AG04450 (cell line): ENCODE results near the gene UPF3B. TPM values are rescaled to one million over a fixed set of nuclear protein-coding genes. Genes with fewer than 3 reads are reported as not detected.
A peak's percentile ranks its signal among the peaks of the same experiment; 100 is the strongest.
"Not testable (repeated sequence)": the region's sequence is repeated elsewhere in the genome, so short reads cannot be mapped to it uniquely, and the experiment has no call there.

Experiments
- CTCF ChIA-PET: fragments of 300-600, 350-600 bp; formaldehyde crosslinking; extraction: SDS; loops from one replicate; lab custom pipeline; 2022; ENCODE audit warnings: antibody characterized with exemption, inconsistent platforms; lab: Charles Lee
- POLR2A ChIA-PET: fragments of 350-600 bp; formaldehyde crosslinking; extraction: SDS; loops from one replicate; lab custom pipeline; 2021; ENCODE audit warnings: antibody characterized with exemption, inconsistent platforms; lab: Yijun Ruan, JAX
- DNase-seq: peaks from one replicate; pipeline ENCODE4 v3.0.0-alpha.2; 2011; ENCODE audit warnings: low read depth, low spot score
- H3K27ac ChIP-seq: one replicate; pipeline ENCODE4 v1.5.1; 2012; ENCODE audit warnings: low read depth, low read length, control low read depth
- H3K27me3 ChIP-seq: one replicate; pipeline ENCODE4 v1.6.0; 2012; ENCODE audit warnings: low read length; ENCODE audit not compliant: control insufficient read depth, insufficient read depth
- H3K4me3 ChIP-seq: 2 replicates; pipeline ENCODE4 v1.5.1; 2011; ENCODE audit warnings: mild to moderate bottlenecking, low read depth, low read length, control low read depth
- H3K9me3 ChIP-seq: 2 replicates; pipeline ENCODE4 v1.5.1; 2012; ENCODE audit warnings: low read length; ENCODE audit not compliant: control insufficient read depth, insufficient read depth
- polyA plus RNA-seq: library from polyadenylated mRNA; depleted of rRNA; stranded (reverse); fragments of >200 nt; gene quantifications from 2 replicates; pipeline ENCODE4 v1.2.3, GENCODE V29; 2011
- TF ChIP-seq, protein P1 (sequence below): IDR thresholded peaks from 2 replicates; pipeline ENCODE4 v1.5.1; 2011; ENCODE audit warnings: low read depth, low read length, control low read depth, inconsistent platforms

UPF3B gene
- polyA plus RNA-seq, 1 experiment, result 12.4 TPM

DNA sequence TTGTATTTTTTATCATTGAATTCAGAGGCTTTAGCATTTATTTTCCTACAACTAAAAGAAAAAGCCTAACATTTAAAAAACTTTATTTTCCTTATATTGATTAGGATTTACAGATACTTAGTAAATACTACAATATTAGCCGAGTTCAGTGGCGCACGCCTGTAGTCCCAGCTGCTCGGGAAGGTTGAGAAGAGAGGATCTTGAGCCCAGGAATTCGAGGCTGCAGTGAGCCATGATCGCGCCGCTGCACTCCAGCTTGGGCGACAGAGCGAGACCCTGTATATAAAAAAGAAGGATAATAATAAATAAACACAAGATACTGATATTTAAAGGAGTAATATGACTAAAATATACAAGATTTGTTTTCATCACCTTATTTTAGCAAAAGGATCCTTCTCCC lies 681 bp upstream of the UPF3B start:
- CTCF ChIA-PET, result interaction anchor here (0.6 to 1.0 kb wide), 4 partner anchors 11 to 244 kb away, joined by 3 to 5 read pairs (median 4); partner anchors contain the start of gene RPL39
- H3K4me3 ChIP-seq, result peak overlapping the region; percentile 43
- H3K27ac ChIP-seq, result no peak overlapping the region
- H3K27me3 ChIP-seq, result no peaks in the 10 kb centered on the region
- DNase-seq, result no peak
- TF ChIP-seq, protein P1, sequence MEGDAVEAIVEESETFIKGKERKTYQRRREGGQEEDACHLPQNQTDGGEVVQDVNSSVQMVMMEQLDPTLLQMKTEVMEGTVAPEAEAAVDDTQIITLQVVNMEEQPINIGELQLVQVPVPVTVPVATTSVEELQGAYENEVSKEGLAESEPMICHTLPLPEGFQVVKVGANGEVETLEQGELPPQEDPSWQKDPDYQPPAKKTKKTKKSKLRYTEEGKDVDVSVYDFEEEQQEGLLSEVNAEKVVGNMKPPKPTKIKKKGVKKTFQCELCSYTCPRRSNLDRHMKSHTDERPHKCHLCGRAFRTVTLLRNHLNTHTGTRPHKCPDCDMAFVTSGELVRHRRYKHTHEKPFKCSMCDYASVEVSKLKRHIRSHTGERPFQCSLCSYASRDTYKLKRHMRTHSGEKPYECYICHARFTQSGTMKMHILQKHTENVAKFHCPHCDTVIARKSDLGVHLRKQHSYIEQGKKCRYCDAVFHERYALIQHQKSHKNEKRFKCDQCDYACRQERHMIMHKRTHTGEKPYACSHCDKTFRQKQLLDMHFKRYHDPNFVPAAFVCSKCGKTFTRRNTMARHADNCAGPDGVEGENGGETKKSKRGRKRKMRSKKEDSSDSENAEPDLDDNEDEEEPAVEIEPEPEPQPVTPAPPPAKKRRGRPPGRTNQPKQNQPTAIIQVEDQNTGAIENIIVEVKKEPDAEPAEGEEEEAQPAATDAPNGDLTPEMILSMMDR, result no peak
- POLR2A ChIA-PET, result interaction anchor here (0.9 to 1.9 kb wide), 5 partner anchors 17 to 279 kb away, joined by 3 to 28 read pairs (median 7); partner anchors contain the start of genes NDUFA1, RNF113A, RPL39 and UBE2A
- no peaks in the 10 kb centered on the region for H3K9me3 ChIP-seq

DNA sequence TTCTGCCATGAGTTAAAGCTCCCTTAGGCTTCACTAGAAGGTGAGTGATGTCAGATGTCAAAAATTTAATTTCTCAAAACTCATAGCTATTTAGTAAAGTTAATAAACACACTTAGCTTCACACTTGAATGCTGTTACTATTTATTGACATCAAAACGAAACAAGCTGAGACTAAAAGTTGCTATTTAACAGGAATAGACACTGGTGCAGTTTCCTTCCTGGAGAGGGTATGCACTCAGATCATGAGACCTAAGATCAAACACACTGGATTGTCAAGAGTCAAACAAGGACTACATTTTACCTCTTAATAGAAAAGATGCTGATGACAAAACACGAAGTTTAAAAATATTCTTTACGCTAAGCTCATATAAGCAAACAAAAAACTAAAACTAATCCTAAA lies 18.9 kb downstream of the UPF3B start:
- ChIA-PET CTCF (no interaction called here), POLR2A (interaction anchor here (0.6 kb wide), 1 partner anchor 228 kb away, joined by 4 read pairs; no protein-coding TSS in a partner anchor)
- no peak overlapping the region for H3K27ac ChIP-seq
- DNase-seq, result no peak
- no peaks in the 10 kb centered on the region for H3K9me3 ChIP-seq
- TF ChIP-seq, protein P1, result no peak
- no peaks in the 10 kb centered on the region for H3K27me3 ChIP-seq
- H3K4me3 ChIP-seq, result no peak overlapping the region

DNA sequence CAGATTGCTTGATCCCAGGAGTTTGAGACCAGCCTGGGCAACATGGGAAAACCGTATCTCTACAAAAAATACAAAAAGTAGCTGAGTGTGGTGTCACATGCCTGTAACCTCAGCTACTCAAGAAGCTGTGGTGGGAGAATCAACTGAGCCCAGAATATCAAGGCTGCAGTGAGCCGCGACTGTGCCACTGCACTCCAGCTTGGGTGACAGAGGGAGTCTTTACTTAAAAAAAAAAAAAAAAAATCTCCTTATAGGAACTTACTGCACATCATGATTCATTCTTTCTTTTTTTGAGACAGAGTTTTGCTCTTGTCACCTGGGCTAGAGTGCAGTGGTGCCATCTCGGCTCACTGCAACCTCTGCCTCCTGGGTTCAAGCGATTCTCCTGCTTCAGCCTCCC lies 24.3 kb downstream of the UPF3B start:
- H3K9me3 ChIP-seq, result no peaks in the 10 kb centered on the region
- H3K27me3 ChIP-seq, result no peaks in the 10 kb centered on the region
- CTCF ChIA-PET, result interaction anchor here (0.6 to 0.7 kb wide), 3 partner anchors 32 to 597 kb away, joined by 3 read pairs; no protein-coding TSS in a partner anchor
- no peak for DNase-seq
- H3K4me3 ChIP-seq, result no peak overlapping the region
- no peak overlapping the region for H3K27ac ChIP-seq
- POLR2A ChIA-PET, result no interaction called here
- TF ChIP-seq, protein P1, result no peak

- ChIA-PET POLR2A (no interaction called here), CTCF (no interaction called here)
- Histone ChIP-seq H3K9me3 (no peaks in the 10 kb centered on the region), H3K4me3 (no peak overlapping the region), H3K27ac (no peak overlapping the region), H3K27me3 (no peaks in the 10 kb centered on the region)
- DNase-seq, result no peak
- TF ChIP-seq, protein P1, result no peak
Observed at GRCh38 chrX:119826399-119826959, 26.3 kb downstream of the UPF3B start.

DNA sequence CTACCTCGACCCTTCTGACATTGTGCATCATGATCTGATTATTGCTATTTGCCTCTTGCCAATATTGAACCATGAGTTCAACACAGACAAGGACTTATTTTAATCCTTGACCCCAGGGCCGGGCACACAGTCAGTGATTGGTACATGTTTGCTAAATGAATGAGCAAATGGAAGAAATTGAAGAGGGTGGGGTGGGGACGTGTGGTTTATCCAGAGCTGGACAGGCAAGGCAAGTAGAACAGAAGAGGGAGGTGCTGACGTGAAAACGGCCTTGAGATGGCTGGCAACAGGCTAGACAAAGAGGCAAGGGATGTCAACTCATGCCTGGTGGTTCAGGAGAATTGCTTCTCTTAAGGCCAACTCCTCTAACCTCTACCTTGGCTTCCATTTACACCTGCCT lies 28.5 kb downstream of the UPF3B start:
- H3K27ac ChIP-seq, DNase-seq, H3K27me3 ChIP-seq, H3K4me3 ChIP-seq, H3K9me3 ChIP-seq, CTCF ChIA-PET, POLR2A ChIA-PET: not testable (repeated sequence)

- CTCF ChIA-PET, result interaction anchor here (0.6 kb wide), 1 partner anchor 26 kb away, joined by 3 read pairs; no protein-coding TSS in a partner anchor
- H3K4me3 ChIP-seq, H3K9me3 ChIP-seq, H3K27ac ChIP-seq, POLR2A ChIA-PET, H3K27me3 ChIP-seq, DNase-seq: not testable (repeated sequence)
Observed at GRCh38 chrX:119821703-119822102, 31.1 kb downstream of the UPF3B start.
